ENCODE data around the gene PLEKHO1. TPM values are rescaled to one million over a fixed set of nuclear protein-coding genes. Genes with fewer than 3 reads are reported as not detected.

PLEKHO1 gene
- total RNA-seq (ENCODE audit: low replicate concordance): 21.2 and 74.5 TPM in 2 replicates

GRCh38 chr1:150149271-150150132, at the start of gene PLEKHO1:
PLEKHO1 (plus strand) TSS chr1:150149916; CDS start chr1:150150258, 342 bp downstream.

Other genes with a start within 250 kb of the PLEKHO1 start
- gene SV2A, start 232.1 kb upstream of the PLEKHO1 start, total RNA-seq (ENCODE audit: low replicate concordance): 8.1 and 13.8 TPM in 2 replicates
- 4.6 and 6.8 TPM in 2 replicates for gene SF3B4, start 222.1 kb upstream of the PLEKHO1 start, total RNA-seq (ENCODE audit: low replicate concordance)
- gene MTMR11, start 213.0 kb upstream of the PLEKHO1 start, total RNA-seq (ENCODE audit: low replicate concordance): 2.7 and 4.2 TPM in 2 replicates
- gene OTUD7B, start 139.2 kb upstream of the PLEKHO1 start, total RNA-seq (ENCODE audit: low replicate concordance): 12.3 and 12.4 TPM in 2 replicates
- gene VPS45, start 82.1 kb upstream of the PLEKHO1 start, total RNA-seq (ENCODE audit: low replicate concordance): 31.0 and 55.6 TPM in 2 replicates
- 30.9 and 64.6 TPM in 2 replicates for gene ANP32E, start 86.2 kb downstream of the PLEKHO1 start, total RNA-seq (ENCODE audit: low replicate concordance)
- not detected in 2 replicates for gene CA14, start 107.9 kb downstream of the PLEKHO1 start, total RNA-seq (ENCODE audit: low replicate concordance)
- gene APH1A, start 119.1 kb downstream of the PLEKHO1 start, total RNA-seq (ENCODE audit: low replicate concordance): 88.9 and 92.4 TPM in 2 replicates
- 60.8 and 66.7 TPM in 2 replicates for gene C1orf54, start 122.9 kb downstream of the PLEKHO1 start, total RNA-seq (ENCODE audit: low replicate concordance)
- 2.9 and 4.2 TPM in 2 replicates for gene CIART, start 132.6 kb downstream of the PLEKHO1 start, total RNA-seq (ENCODE audit: low replicate concordance)
- 84.2 and 132 TPM in 2 replicates for gene MRPS21, start 143.9 kb downstream of the PLEKHO1 start, total RNA-seq (ENCODE audit: low replicate concordance)
- 26.4 and 32.3 TPM in 2 replicates for gene PRPF3, start 171.6 kb downstream of the PLEKHO1 start, total RNA-seq (ENCODE audit: low replicate concordance)
- 4.1 TPM in 2 replicates for gene RPRD2, start 214.2 kb downstream of the PLEKHO1 start, total RNA-seq (ENCODE audit: low replicate concordance)